ENCODE results near the gene LRRFIP1.

DNA sequence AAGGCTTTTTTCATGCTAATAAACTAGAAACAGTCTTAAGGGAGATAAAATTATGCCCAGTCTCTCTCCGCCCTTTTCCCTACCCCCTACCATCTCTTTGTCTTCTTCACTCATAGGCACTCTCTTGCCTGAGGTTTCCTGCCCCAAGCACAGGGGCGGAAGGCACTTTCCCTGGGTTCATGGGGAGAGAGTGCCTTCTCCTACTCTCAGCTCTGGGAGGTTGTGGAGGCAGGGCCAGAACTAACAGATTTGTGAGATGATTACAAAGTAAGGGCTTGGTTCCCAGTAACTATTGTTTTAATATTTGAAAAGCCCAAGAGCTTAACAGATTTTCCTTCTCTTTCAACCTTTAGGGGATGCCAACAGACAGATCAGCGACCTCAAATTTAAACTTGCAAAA, 145.1 kb downstream of the LRRFIP1 start:
- TF ChIP-seq, protein P1, sequence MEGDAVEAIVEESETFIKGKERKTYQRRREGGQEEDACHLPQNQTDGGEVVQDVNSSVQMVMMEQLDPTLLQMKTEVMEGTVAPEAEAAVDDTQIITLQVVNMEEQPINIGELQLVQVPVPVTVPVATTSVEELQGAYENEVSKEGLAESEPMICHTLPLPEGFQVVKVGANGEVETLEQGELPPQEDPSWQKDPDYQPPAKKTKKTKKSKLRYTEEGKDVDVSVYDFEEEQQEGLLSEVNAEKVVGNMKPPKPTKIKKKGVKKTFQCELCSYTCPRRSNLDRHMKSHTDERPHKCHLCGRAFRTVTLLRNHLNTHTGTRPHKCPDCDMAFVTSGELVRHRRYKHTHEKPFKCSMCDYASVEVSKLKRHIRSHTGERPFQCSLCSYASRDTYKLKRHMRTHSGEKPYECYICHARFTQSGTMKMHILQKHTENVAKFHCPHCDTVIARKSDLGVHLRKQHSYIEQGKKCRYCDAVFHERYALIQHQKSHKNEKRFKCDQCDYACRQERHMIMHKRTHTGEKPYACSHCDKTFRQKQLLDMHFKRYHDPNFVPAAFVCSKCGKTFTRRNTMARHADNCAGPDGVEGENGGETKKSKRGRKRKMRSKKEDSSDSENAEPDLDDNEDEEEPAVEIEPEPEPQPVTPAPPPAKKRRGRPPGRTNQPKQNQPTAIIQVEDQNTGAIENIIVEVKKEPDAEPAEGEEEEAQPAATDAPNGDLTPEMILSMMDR (IDR thresholded peaks at IDR 0.05): no peak
- no peak for TF ChIP-seq EZH2 (IDR thresholded peaks at IDR 0.05; ENCODE audit: borderline replicate concordance, insufficient read depth, low read depth, low read length, poor library complexity, severe bottlenecking)
